Activated T-helper 1 cell treated with anti-CD3 and anti-CD28 coated beads, Interleukin-12 subunit alpha, Interleukin-12 subunit beta, Interleukin-2, Interleukin-4 antibody, amounts not matched to agents 30 ng/mL and 10 ng/mL and 1 ng/mL, durations not matched to agents 14 hours and 24 hours and 36 hours (primary cell): ENCODE data around the gene DRC7. TPM values are rescaled to one million over a fixed set of nuclear protein-coding genes. Genes with fewer than 3 reads are reported as not detected.

Source experiments
- DNase-seq: peaks from one replicate; pipeline ENCODE4 v3.0.0; 2021; ENCODE audit warnings: low spot score
- H3K27ac Mint-ChIP-seq: one replicate; pipeline ENCODE4 v1.8.0; 2021; ENCODE audit warnings: mild to moderate bottlenecking, mixed read lengths
- H3K27me3 Mint-ChIP-seq: one replicate; pipeline ENCODE4 v1.8.0; 2022; ENCODE audit warnings: mild to moderate bottlenecking, moderate library complexity, mixed read lengths; ENCODE audit not compliant: insufficient read depth
- H3K36me3 Mint-ChIP-seq: one replicate; pipeline ENCODE4 v1.8.0; 2021; ENCODE audit warnings: low read depth, mixed read lengths
- H3K4me1 Mint-ChIP-seq: one replicate; pipeline ENCODE4 v1.8.0; 2021; ENCODE audit warnings: low read depth, mixed read lengths
- H3K4me3 Mint-ChIP-seq: one replicate; pipeline ENCODE4 v1.8.0; 2021; ENCODE audit warnings: mild to moderate bottlenecking, moderate library complexity, mixed read lengths
- H3K9me3 Mint-ChIP-seq: one replicate; pipeline ENCODE4 v1.8.0; 2021; ENCODE audit warnings: mixed read lengths
- intact Hi-C: fragments of 100-400 bp; cut with micrococcal nuclease; formaldehyde crosslinking; loops from one replicate; pipeline ENCODE4 v1.15.1; 2024
- total RNA-seq: library from RNA; stranded (reverse); gene quantifications from 2 replicates; pipeline ENCODE4 v1.2.3, GENCODE V29; 2022

Gene DRC7
- total RNA-seq, 1 donor from 2014 or later, result not detected

- no peak overlapping the region for H3K27ac Mint-ChIP-seq
- H3K27me3 Mint-ChIP-seq, result no peaks in the 10 kb centered on the region
- no peak for DNase-seq
- no peaks in the 10 kb centered on the region for H3K4me1 Mint-ChIP-seq
- no peaks in the 10 kb centered on the region for H3K36me3 Mint-ChIP-seq
- no peaks in the 10 kb centered on the region for H3K9me3 Mint-ChIP-seq
- intact Hi-C loops, result no loop called here
- no peak overlapping the region for H3K4me3 Mint-ChIP-seq
Observed at GRCh38 chr16:57760357-57761160, 66.0 kb downstream of the DRC7 start.

- H3K36me3 Mint-ChIP-seq, result no peaks in the 10 kb centered on the region
- H3K27me3 Mint-ChIP-seq, result peaks cover 1% of the 10 kb centered on the region
- intact Hi-C loops, result no loop called here
- no peaks in the 10 kb centered on the region for H3K4me1 Mint-ChIP-seq
- H3K4me3 Mint-ChIP-seq, result no peak overlapping the region
- DNase-seq, result no peak
- H3K27ac Mint-ChIP-seq, result no peak overlapping the region
- H3K9me3 Mint-ChIP-seq, result no peaks in the 10 kb centered on the region
Observed at GRCh38 chr16:57761301-57761700, 66.7 kb downstream of the DRC7 start.

GRCh38 chr16:57761957-57762356, 67.4 kb downstream of the DRC7 start:
- no peaks in the 10 kb centered on the region for H3K36me3 Mint-ChIP-seq
- H3K4me3 Mint-ChIP-seq, result no peak overlapping the region
- no peaks in the 10 kb centered on the region for H3K4me1 Mint-ChIP-seq
- no peaks in the 10 kb centered on the region for H3K9me3 Mint-ChIP-seq
- intact Hi-C loops, result no loop called here
- H3K27me3 Mint-ChIP-seq, result peaks cover 2% of the 10 kb centered on the region
- no peak overlapping the region for H3K27ac Mint-ChIP-seq
- no peak for DNase-seq

DNA sequence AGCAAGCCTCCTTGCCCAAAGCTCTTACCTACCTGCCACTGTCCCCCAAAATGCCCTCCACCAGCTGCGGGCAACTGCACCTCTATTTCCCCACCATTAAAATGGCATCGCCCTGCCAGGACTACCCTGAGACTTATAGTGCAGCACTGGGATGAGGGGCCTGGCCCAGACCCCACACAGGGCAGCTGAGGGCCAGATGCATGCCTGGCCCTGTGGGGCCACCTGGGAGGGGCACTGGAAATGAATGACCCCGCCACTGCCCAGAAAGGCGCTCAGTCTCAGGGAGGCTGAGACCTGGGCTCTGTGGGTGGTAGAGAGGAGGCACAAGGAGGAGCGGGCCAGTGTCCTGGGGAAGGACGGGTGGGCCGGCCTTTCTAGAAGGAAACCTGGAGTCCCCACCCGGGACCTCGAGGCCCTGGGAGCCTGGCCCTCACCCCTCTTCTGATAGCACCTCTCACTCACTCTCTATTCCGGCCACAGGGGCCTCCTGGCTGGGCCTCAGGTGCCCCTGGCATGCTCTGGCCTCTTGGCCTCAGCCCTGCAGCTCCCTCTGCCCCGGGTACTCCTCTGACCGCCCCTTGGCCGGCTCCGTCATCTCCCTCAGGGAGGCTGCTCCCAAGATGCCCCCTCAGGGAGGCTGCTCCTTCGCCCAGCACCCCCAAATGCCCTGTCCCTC, 67.9 kb downstream of the DRC7 start:
- intact Hi-C loops, result no loop called here
- no peak overlapping the region for H3K4me3 Mint-ChIP-seq
- no peak overlapping the region for H3K27ac Mint-ChIP-seq
- no peaks in the 10 kb centered on the region for H3K4me1 Mint-ChIP-seq
- H3K9me3 Mint-ChIP-seq, result no peaks in the 10 kb centered on the region
- H3K36me3 Mint-ChIP-seq, result no peaks in the 10 kb centered on the region
- peaks cover 2% of the 10 kb centered on the region for H3K27me3 Mint-ChIP-seq
- DNase-seq, result no peak

- Mint-ChIP-seq H3K36me3 (no peaks in the 10 kb centered on the region), H3K4me1 (no peaks in the 10 kb centered on the region), H3K27me3 (peaks cover 2% of the 10 kb centered on the region), H3K9me3 (no peaks in the 10 kb centered on the region), H3K4me3 (no peak overlapping the region), H3K27ac (no peak overlapping the region)
- DNase-seq, result no peak
- intact Hi-C loops, result no loop called here
Observed at GRCh38 chr16:57763285-57764005, 68.8 kb downstream of the DRC7 start.

GRCh38 chr16:57764006-57764340, 69.4 kb downstream of the DRC7 start:
- Mint-ChIP-seq H3K4me3 (no peak overlapping the region), H3K27me3 (peaks cover 2% of the 10 kb centered on the region), H3K36me3 (no peaks in the 10 kb centered on the region), H3K4me1 (no peaks in the 10 kb centered on the region), H3K27ac (no peak overlapping the region), H3K9me3 (no peaks in the 10 kb centered on the region)
- intact Hi-C loops, result no loop called here
- DNase-seq, result no peak

DNA sequence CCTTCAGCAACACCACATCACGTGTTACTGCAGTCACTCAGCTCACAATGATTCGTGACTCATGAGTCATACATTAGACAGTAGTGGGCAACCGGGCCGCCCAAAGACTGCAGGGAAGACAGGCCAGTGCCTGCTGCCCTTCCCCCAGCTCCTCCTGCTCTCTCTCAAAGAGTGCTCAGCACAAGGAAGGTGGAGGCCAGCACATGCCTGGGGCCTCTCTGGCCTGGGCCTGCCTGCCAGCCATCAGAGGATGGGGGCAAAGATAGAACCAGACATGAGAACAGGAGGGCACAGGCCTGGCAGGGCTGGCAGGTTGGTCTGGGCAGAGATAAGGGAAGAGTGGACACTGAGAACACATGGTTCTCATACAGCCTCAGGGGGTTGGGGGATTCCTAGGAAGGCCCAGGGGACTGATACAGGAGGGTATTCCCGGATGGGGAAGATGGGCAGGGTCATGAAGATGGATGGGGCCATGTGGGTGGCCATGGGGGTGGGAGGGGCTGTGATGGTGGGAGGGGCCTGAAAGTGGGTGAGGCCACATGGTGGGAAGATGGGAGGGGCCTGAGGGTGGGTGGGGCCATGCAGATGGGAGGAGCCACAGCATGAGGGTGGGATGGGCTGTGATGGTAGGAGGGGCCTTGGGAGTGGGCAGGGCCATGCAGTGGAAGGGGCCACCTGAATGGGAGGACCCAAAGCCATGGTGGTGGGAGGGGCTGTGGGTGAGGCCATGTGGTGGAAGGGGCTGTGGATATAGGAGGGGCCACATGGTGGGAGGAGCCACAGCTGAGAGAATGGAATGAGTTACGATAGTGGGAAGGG, 69.9 kb downstream of the DRC7 start:
- Mint-ChIP-seq H3K4me3 (no peak overlapping the region), H3K36me3 (no peaks in the 10 kb centered on the region), H3K27me3 (peaks cover 2% of the 10 kb centered on the region), H3K4me1 (no peaks in the 10 kb centered on the region), H3K27ac (no peak overlapping the region), H3K9me3 (no peaks in the 10 kb centered on the region)
- no peak for DNase-seq
- intact Hi-C loops, result no loop called here

DNA sequence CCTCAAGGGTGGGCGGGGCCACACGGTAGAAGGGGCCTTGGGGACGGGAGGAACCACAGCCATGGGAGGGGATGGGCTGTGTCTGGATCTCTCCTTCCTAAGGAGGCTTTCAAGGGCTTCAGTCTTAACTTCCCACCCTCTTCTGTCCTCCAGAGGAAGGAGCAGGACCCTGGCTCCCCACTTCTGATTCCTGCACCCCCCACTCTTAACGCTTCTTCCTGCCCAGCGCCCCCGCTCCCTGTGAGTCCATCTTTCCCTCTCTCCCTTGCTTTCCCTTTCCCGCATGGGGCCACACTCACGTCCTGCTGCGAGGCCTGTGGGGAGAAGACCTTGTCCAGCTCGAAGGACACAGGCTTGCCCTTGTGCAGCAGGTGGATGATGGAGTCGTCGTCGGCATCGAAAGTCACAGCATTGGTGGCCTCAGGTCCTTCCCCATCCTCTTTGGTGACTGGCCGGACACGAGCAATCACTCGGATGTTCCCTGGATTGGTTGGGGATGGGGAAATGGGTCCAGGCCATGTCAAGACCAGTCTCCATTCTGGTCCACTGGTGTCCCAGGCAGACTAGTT, 70.6 kb downstream of the DRC7 start:
- H3K27me3 Mint-ChIP-seq, result peaks cover 2% of the 10 kb centered on the region
- no peak for DNase-seq
- H3K36me3 Mint-ChIP-seq, result no peaks in the 10 kb centered on the region
- H3K9me3 Mint-ChIP-seq, result no peaks in the 10 kb centered on the region
- H3K4me1 Mint-ChIP-seq, result no peaks in the 10 kb centered on the region
- H3K4me3 Mint-ChIP-seq, result no peak overlapping the region
- intact Hi-C loops, result no loop called here
- no peak overlapping the region for H3K27ac Mint-ChIP-seq

DNA sequence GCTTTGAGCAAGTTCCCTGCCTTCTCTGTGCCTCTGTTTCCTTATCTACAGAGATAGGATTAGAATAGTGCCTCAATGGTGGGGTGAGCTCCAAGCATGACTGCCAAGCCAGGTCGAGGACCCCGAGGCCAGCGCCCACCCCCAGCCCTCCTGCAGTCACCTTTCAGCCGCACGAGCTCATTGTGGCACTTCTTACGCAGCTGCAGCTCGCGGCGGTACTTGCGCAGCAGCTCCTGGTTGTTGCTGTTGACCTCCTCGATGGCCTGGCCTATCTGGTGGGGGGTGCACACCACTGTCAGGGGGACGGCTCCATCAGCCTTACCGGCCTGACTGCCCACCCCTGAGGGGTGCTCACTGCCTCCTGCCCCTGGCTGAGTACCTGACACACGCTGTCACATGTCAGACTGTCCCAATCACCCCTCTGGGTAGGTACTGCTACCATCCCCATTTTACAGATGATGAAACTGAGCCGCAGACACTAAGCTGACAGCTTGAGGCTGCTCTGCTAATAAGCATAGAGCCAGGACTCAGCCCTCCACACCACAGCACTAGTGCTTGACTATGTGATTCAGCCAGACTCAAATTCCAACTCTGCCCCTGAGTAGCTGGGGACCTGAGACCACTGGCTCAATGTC, 72.2 kb downstream of the DRC7 start:
- H3K27me3 Mint-ChIP-seq, result peaks cover 3% of the 10 kb centered on the region
- no peak for DNase-seq
- no peaks in the 10 kb centered on the region for H3K4me1 Mint-ChIP-seq
- H3K36me3 Mint-ChIP-seq, result no peaks in the 10 kb centered on the region
- intact Hi-C loops, result no loop called here
- no peak overlapping the region for H3K4me3 Mint-ChIP-seq
- H3K9me3 Mint-ChIP-seq, result no peaks in the 10 kb centered on the region
- H3K27ac Mint-ChIP-seq, result no peak overlapping the region

DNA sequence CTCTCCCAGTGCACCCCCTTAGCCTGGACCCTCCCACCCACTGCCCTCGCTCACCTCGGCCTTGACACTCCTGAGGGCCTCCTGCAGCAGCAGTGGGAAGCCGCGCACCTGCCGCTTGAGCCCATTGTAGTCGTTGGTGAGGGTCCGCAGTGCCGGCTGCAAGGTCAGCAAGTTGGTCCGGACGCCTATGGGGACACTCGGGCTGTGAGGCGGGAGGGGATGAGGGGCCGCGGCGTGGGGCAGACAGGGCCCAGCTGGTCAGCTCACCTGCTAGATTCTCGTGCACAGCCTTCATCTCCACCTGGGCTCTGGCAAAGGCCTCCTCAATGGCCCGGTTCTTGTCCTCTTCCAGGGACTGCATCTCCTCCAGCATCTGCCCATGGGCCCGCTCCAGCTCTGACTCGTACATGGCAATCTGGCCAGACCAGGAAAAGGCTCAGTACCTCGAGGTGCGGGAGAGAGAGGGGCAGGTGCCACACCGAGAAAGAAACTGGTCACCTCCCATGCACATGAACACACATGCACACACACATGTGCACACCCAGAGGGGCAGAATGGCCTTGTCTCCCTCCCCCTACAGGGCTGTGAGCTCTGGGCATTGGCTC, 75.0 kb downstream of the DRC7 start:
- no peaks in the 10 kb centered on the region for H3K9me3 Mint-ChIP-seq
- intact Hi-C loops, result no loop called here
- no peak overlapping the region for H3K27ac Mint-ChIP-seq
- no peaks in the 10 kb centered on the region for H3K36me3 Mint-ChIP-seq
- H3K4me1 Mint-ChIP-seq, result no peaks in the 10 kb centered on the region
- H3K27me3 Mint-ChIP-seq, result peaks cover 3% of the 10 kb centered on the region
- no peak for DNase-seq
- no peak overlapping the region for H3K4me3 Mint-ChIP-seq

GRCh38 chr16:57770361-57770760, 75.8 kb downstream of the DRC7 start:
- intact Hi-C loops, result no loop called here
- H3K36me3 Mint-ChIP-seq, result no peaks in the 10 kb centered on the region
- H3K4me1 Mint-ChIP-seq, result no peaks in the 10 kb centered on the region
- no peak overlapping the region for H3K27ac Mint-ChIP-seq
- H3K4me3 Mint-ChIP-seq, result no peak overlapping the region
- peaks cover 3% of the 10 kb centered on the region for H3K27me3 Mint-ChIP-seq
- H3K9me3 Mint-ChIP-seq, result no peaks in the 10 kb centered on the region
- no peak for DNase-seq
